Measurements from ENCODE around the gene BAIAP2L1. TPM values are rescaled to one million over a fixed set of nuclear protein-coding genes. Genes with fewer than 3 reads are reported as not detected.

Gene BAIAP2L1
- total RNA-seq, 4 donors from 2014 or later, result 1.0 to 4.3 (median 2.1) TPM; not detected in 1

- H3K36me3 ChIP-seq, result no peaks in the 10 kb centered on the region
- DNase-seq, result no peak
- H3K9me3 ChIP-seq, result no peaks in the 10 kb centered on the region
- H3K27ac ChIP-seq, result no peak overlapping the region
- intact Hi-C loops (cut with DNase I; ENCODE audit: low total_unique reads), result no loop called here
- H3K4me1 ChIP-seq, result no peaks in the 10 kb centered on the region
- H3K4me3 ChIP-seq, result no peak overlapping the region
- TF ChIP-seq POLR2A (IDR thresholded peaks at IDR 0.05) (no peak), CTCF (IDR thresholded peaks at IDR 0.05) (no peak)
- no peaks in the 10 kb centered on the region for H3K27me3 ChIP-seq
Measured at GRCh38 chr7:98314469-98314868, 86.4 kb downstream of the BAIAP2L1 start.

- Histone ChIP-seq H3K27me3 (no peaks in the 10 kb centered on the region), H3K27ac (no peak overlapping the region), H3K4me3 (no peak overlapping the region), H3K9me3 (no peaks in the 10 kb centered on the region), H3K36me3 (no peaks in the 10 kb centered on the region), H3K4me1 (no peaks in the 10 kb centered on the region)
- intact Hi-C loops (cut with DNase I; ENCODE audit: low total_unique reads), result no loop called here
- no peak for DNase-seq
- TF ChIP-seq CTCF (IDR thresholded peaks at IDR 0.05), result no peak
- TF ChIP-seq POLR2A (IDR thresholded peaks at IDR 0.05), result no peak
Measured at GRCh38 chr7:98312201-98312600, 88.7 kb downstream of the BAIAP2L1 start.

- Histone ChIP-seq H3K36me3 (no peaks in the 10 kb centered on the region), H3K9me3 (no peaks in the 10 kb centered on the region), H3K4me3 (no peak overlapping the region), H3K27ac (no peak overlapping the region), H3K27me3 (no peaks in the 10 kb centered on the region), H3K4me1 (no peaks in the 10 kb centered on the region)
- TF ChIP-seq POLR2A (IDR thresholded peaks at IDR 0.05), result no peak
- no peak for TF ChIP-seq CTCF (IDR thresholded peaks at IDR 0.05)
- DNase-seq, result no peak
- intact Hi-C loops (cut with DNase I; ENCODE audit: low total_unique reads), result no loop called here
Measured at GRCh38 chr7:98309566-98309965, 91.3 kb downstream of the BAIAP2L1 start.

GRCh38 chr7:98307971-98308466 lies 92.9 kb downstream of the BAIAP2L1 start:
- DNase-seq, result no peak
- H3K36me3 ChIP-seq, result no peaks in the 10 kb centered on the region
- intact Hi-C loops (cut with DNase I; ENCODE audit: low total_unique reads), result no loop called here
- H3K4me1 ChIP-seq, result no peaks in the 10 kb centered on the region
- H3K27me3 ChIP-seq, result no peaks in the 10 kb centered on the region
- no peaks in the 10 kb centered on the region for H3K9me3 ChIP-seq
- TF ChIP-seq POLR2A (IDR thresholded peaks at IDR 0.05), result no peak
- TF ChIP-seq CTCF (IDR thresholded peaks at IDR 0.05), result no peak
- no peak overlapping the region for H3K27ac ChIP-seq
- H3K4me3 ChIP-seq, result no peak overlapping the region

- Histone ChIP-seq H3K9me3 (no peaks in the 10 kb centered on the region), H3K4me3 (no peak overlapping the region), H3K27ac (no peak overlapping the region), H3K4me1 (no peaks in the 10 kb centered on the region), H3K36me3 (no peaks in the 10 kb centered on the region), H3K27me3 (no peaks in the 10 kb centered on the region)
- no peak for DNase-seq
- intact Hi-C loops (cut with DNase I; ENCODE audit: low total_unique reads), result no loop called here
- TF ChIP-seq CTCF (IDR thresholded peaks at IDR 0.05) (no peak), POLR2A (IDR thresholded peaks at IDR 0.05) (no peak)
Measured at GRCh38 chr7:98305951-98306535, 94.8 kb downstream of the BAIAP2L1 start.

Data from uterus (tissue), 4 donors.